ENCODE measurements around the gene SCARF2.

- TF ChIP-seq CTCF (conservative IDR thresholded peaks at IDR 0.05 in 1 of 2, IDR thresholded peaks at IDR 0.05 in 1 of 2; ENCODE audit: low read depth in 1 of 2, low read length in 2 of 2), result no peak
- TF ChIP-seq EZH2 (IDR thresholded peaks at IDR 0.05; ENCODE audit: low read length, missing control alignments), result no peak
Observed at GRCh38 chr22:20412474-20413216, 25.0 kb downstream of the SCARF2 start.
